Gastroesophageal sphincter (tissue), 3 donors: ENCODE measurements around the gene ABCC5.

Experiments
- POLR2A ChIP-seq, 2 donors: fragments of 450-650 bp; IDR thresholded peaks; one replicate each; pipeline ENCODE4 v1.6.1; 2017; ENCODE audit warnings: antibody characterized with exemption in 2 of 2, mild to moderate bottlenecking in 2 of 2, moderate library complexity in 1 of 2
- TF ChIP-seq, protein P1 (sequence below), 4 experiments: fragments of 200-600 bp in 2 of 4; fragments of 450-650 bp in 2 of 4; sonication (generic) in 1 of 4; IDR thresholded peaks; one replicate each; pipeline ENCODE4 v1.5.1; 2017 to 2019; ENCODE audit warnings: antibody characterized with exemption in 4 of 4, mild to moderate bottlenecking in 2 of 4, moderate library complexity in 2 of 4

DNA sequence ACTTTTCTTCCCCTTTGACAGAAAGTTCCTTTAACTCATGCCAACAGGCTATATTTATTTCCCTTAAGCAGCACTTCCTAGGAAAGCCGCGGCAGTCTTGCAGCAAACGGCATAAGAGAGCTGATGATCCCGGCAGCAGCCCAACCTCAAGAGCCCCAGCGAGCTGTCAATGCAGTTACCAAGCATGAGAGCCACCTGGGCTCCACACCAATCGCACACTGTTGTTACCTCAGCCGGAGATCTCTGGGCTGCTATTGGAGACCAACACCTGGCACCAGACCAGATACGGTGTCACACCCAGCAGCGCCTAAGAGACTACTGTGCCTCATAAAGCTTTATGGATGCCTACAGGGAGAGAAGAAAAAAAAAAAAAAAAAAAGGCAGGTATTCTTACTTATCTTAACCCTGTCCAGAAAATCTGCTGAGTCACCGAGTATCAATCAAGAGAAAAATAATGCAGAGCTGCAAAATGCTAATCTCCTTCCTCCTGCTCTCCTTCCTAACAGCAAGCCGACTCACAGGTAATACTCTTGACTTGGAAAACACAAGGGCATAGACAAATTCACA lies 11.7 kb downstream of the ABCC5 start:
- TF ChIP-seq, protein P1, sequence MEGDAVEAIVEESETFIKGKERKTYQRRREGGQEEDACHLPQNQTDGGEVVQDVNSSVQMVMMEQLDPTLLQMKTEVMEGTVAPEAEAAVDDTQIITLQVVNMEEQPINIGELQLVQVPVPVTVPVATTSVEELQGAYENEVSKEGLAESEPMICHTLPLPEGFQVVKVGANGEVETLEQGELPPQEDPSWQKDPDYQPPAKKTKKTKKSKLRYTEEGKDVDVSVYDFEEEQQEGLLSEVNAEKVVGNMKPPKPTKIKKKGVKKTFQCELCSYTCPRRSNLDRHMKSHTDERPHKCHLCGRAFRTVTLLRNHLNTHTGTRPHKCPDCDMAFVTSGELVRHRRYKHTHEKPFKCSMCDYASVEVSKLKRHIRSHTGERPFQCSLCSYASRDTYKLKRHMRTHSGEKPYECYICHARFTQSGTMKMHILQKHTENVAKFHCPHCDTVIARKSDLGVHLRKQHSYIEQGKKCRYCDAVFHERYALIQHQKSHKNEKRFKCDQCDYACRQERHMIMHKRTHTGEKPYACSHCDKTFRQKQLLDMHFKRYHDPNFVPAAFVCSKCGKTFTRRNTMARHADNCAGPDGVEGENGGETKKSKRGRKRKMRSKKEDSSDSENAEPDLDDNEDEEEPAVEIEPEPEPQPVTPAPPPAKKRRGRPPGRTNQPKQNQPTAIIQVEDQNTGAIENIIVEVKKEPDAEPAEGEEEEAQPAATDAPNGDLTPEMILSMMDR (IDR thresholded peaks at IDR 0.05): no peak
- peak in 1 of 2 donors; percentile 16 for TF ChIP-seq POLR2A (IDR thresholded peaks at IDR 0.05)
